Activated naive CD8-positive, alpha-beta T cell treated with anti-CD3 and anti-CD28 coated beads for 36 hours (primary cell): ENCODE measurements around the gene PARP4. TPM values are rescaled to one million over a fixed set of nuclear protein-coding genes. Genes with fewer than 3 reads are reported as not detected.
"Not testable (repeated sequence)": the region's sequence is repeated elsewhere in the genome, so short reads cannot be mapped to it uniquely, and the experiment has no call there.

Experiments
- DNase-seq: peaks from one replicate; pipeline ENCODE4 v3.0.0; 2021
- H3K27ac Mint-ChIP-seq: one replicate; pipeline ENCODE4 v1.8.0; 2022; ENCODE audit warnings: mild to moderate bottlenecking, moderate library complexity, mixed read lengths
- H3K27me3 Mint-ChIP-seq: one replicate; pipeline ENCODE4 v1.8.0; 2022; ENCODE audit warnings: mild to moderate bottlenecking, mixed read lengths
- H3K36me3 Mint-ChIP-seq: one replicate; pipeline ENCODE4 v1.8.0; 2021; ENCODE audit warnings: mild to moderate bottlenecking, mixed read lengths
- H3K4me1 Mint-ChIP-seq: one replicate; pipeline ENCODE4 v1.8.0; 2021; ENCODE audit warnings: mixed read lengths
- H3K4me3 Mint-ChIP-seq: one replicate; pipeline ENCODE4 v1.8.0; 2022; ENCODE audit warnings: mild to moderate bottlenecking, moderate library complexity, mixed read lengths
- H3K9me3 Mint-ChIP-seq: one replicate; pipeline ENCODE4 v1.8.0; 2022; ENCODE audit warnings: mixed read lengths
- total RNA-seq, 2 experiments: library from RNA; stranded (reverse); gene quantifications; one replicate each; pipeline ENCODE4 v1.2.3, GENCODE V29; 2021

The PARP4 gene
- total RNA-seq, 2 experiments from 2014 or later, result 20.2 to 20.9 TPM

GRCh38 chr13:24381541-24382265 is 130.9 kb downstream of the PARP4 start:
- no peaks in the 10 kb centered on the region for H3K9me3 Mint-ChIP-seq
- H3K27me3 Mint-ChIP-seq, result no peaks in the 10 kb centered on the region
- peak; percentile 5 for DNase-seq
- H3K27ac Mint-ChIP-seq, result no peak overlapping the region
- H3K4me1 Mint-ChIP-seq, result peaks cover 15% of the 10 kb centered on the region
- H3K36me3 Mint-ChIP-seq, result no peaks in the 10 kb centered on the region
- H3K4me3 Mint-ChIP-seq, result no peak overlapping the region

- H3K27me3 Mint-ChIP-seq, DNase-seq, H3K27ac Mint-ChIP-seq, H3K4me3 Mint-ChIP-seq, H3K36me3 Mint-ChIP-seq, H3K9me3 Mint-ChIP-seq: not testable (repeated sequence)
- H3K4me1 Mint-ChIP-seq, result peaks cover 15% of the 10 kb centered on the region
Measured at GRCh38 chr13:24380881-24381280, 131.7 kb downstream of the PARP4 start.

- H3K36me3 Mint-ChIP-seq, H3K27ac Mint-ChIP-seq, H3K27me3 Mint-ChIP-seq, H3K4me3 Mint-ChIP-seq, DNase-seq, H3K9me3 Mint-ChIP-seq: not testable (repeated sequence)
- peaks cover 15% of the 10 kb centered on the region for H3K4me1 Mint-ChIP-seq
Measured at GRCh38 chr13:24380227-24380626, 132.4 kb downstream of the PARP4 start.

- not testable (repeated sequence) for H3K27me3 Mint-ChIP-seq, H3K27ac Mint-ChIP-seq, H3K36me3 Mint-ChIP-seq, DNase-seq, H3K4me1 Mint-ChIP-seq, H3K9me3 Mint-ChIP-seq, H3K4me3 Mint-ChIP-seq
Measured at GRCh38 chr13:24371273-24371672, 141.3 kb downstream of the PARP4 start.

Other genes starting within 250 kb of the PARP4 start
- gene C1QTNF9, start 203.2 kb downstream of the PARP4 start, total RNA-seq, result not detected
- gene ATP12A, start 167.6 kb upstream of the PARP4 start, total RNA-seq, result under 1 TPM; 0.66 TPM